ENCODE data around the gene INSL3. TPM values are rescaled to one million over a fixed set of nuclear protein-coding genes. Genes with fewer than 3 reads are reported as not detected.

INSL3 gene
- total RNA-seq, 1 experiment from 2014 or later = 0.57 TPM

GRCh38 chr19:17866312-17866963 is 45.1 kb upstream of the INSL3 start:
- H3K27me3 ChIP-seq (ENCODE audit: control insufficient read depth, insufficient read depth, low read length) = no peaks in the 10 kb centered on the region
- in situ Hi-C loops (cut with HindIII; ENCODE audit: low pct_unique_long_range_greater_than_20kb, low sequenced_read_pairs) (no loop called here), intact Hi-C loops (cut with micrococcal nuclease; ENCODE audit: unreplicated experiment) (no loop called here)
- BruUV-seq (replicated peaks) = no TSS peak
- CTCF ChIA-PET = interaction anchor here (1.3 kb wide), 1 partner anchor 66 kb away, joined by 3 read pairs; the partner anchor contains the start of gene CCDC124
- ATAC-seq (no peak), DNase-seq (ENCODE audit: low read depth, low spot score) (no peak)
- POLR2A ChIA-PET = interaction anchor here (0.6 kb wide), 1 partner anchor 76 kb away, joined by 4 read pairs; no protein-coding TSS in a partner anchor
- H3K4me1 ChIP-seq (ENCODE audit: control insufficient read depth, insufficient read depth, low read length) = peaks cover 29% of the 10 kb centered on the region
- no peaks in the 10 kb centered on the region for H3K9me3 ChIP-seq (ENCODE audit: control insufficient read depth, insufficient read depth, low read depth, low read length)
- H3K27ac ChIP-seq (ENCODE audit: low read length) = no peak overlapping the region
- peaks cover 6% of the 10 kb centered on the region for H3K36me3 ChIP-seq (ENCODE audit: control insufficient read depth, insufficient read depth, low read length)
- H3K4me3 ChIP-seq (ENCODE audit: low read depth in 2 of 2, low read length in 2 of 2) = no peak overlapping the region
- TF ChIP-seq SIN3A (IDR thresholded peaks at IDR 0.05; ENCODE audit: borderline replicate concordance, insufficient read depth, low read depth, low read length) (no peak), POLR2AphosphoS5 (IDR thresholded peaks at IDR 0.05; ENCODE audit: low read depth, low read length) (no peak), REST (IDR thresholded peaks at IDR 0.05; ENCODE audit: insufficient read depth in 1 of 2, low read depth in 2 of 2, low read length in 1 of 2) (no peak), TCF7L2 (IDR thresholded peaks at IDR 0.05; ENCODE audit: low read depth, low read length) (no peak), CTCF (IDR thresholded peaks at IDR 0.05) (no peak)

GRCh38 chr19:17865364-17866311 is 44.3 kb upstream of the INSL3 start:
- POLR2A ChIA-PET = interaction anchor here (0.6 to 1.2 kb wide), 2 partner anchors 67 to 77 kb away, joined by 3 to 4 read pairs; partner anchors contain the start of gene CCDC124
- DNase-seq (ENCODE audit: low read depth, low spot score) = no peak

More at GRCh38 chr19:17865364-17866311, 44.3 kb upstream of the INSL3 start:
- Histone ChIP-seq H3K4me3 (ENCODE audit: low read depth in 2 of 2, low read length in 2 of 2) (no peak overlapping the region), H3K27ac (ENCODE audit: low read length) (0 out of 2 replicates have a peak overlapping the region, but pooled peaks have one; percentile 7), H3K27me3 (ENCODE audit: control insufficient read depth, insufficient read depth, low read length) (no peaks in the 10 kb centered on the region), H3K4me1 (ENCODE audit: control insufficient read depth, insufficient read depth, low read length) (peaks cover 29% of the 10 kb centered on the region), H3K9me3 (ENCODE audit: control insufficient read depth, insufficient read depth, low read depth, low read length) (no peaks in the 10 kb centered on the region), H3K36me3 (ENCODE audit: control insufficient read depth, insufficient read depth, low read length) (peaks cover 11% of the 10 kb centered on the region)
- in situ Hi-C loops (cut with HindIII; ENCODE audit: low pct_unique_long_range_greater_than_20kb, low sequenced_read_pairs) (no loop called here), intact Hi-C loops (cut with micrococcal nuclease; ENCODE audit: unreplicated experiment) (no loop called here)
- no TSS peak for BruUV-seq (replicated peaks)
- TF ChIP-seq POLR2AphosphoS5 (IDR thresholded peaks at IDR 0.05; ENCODE audit: low read depth, low read length) = peak; percentile 89
- TF ChIP-seq SIN3A (IDR thresholded peaks at IDR 0.05; ENCODE audit: borderline replicate concordance, insufficient read depth, low read depth, low read length) = no peak
- TF ChIP-seq REST (IDR thresholded peaks at IDR 0.05; ENCODE audit: insufficient read depth in 1 of 2, low read depth in 2 of 2, low read length in 1 of 2) = no peak
- no peak for TF ChIP-seq CTCF (IDR thresholded peaks at IDR 0.05)
- TF ChIP-seq TCF7L2 (IDR thresholded peaks at IDR 0.05; ENCODE audit: low read depth, low read length) = no peak
- CTCF ChIA-PET = interaction anchor here (1.3 kb wide), 1 partner anchor 67 kb away, joined by 3 read pairs; the partner anchor contains the start of gene CCDC124
- peak; percentile 77 for ATAC-seq
